Liver (tissue), 9 donors: ENCODE measurements around the gene RHNO1. TPM values are rescaled to one million over a fixed set of nuclear protein-coding genes. Genes with fewer than 3 reads are reported as not detected.

ENCODE experiments used
- DNase-seq: peaks from one replicate; pipeline ENCODE4 v3.0.0-alpha.2; 2017; ENCODE audit warnings: low spot score
- H3K27ac ChIP-seq, 2 donors: one replicate each; pipeline ENCODE4 v1.7.0; 2013; ENCODE audit warnings: inconsistent platforms in 2 of 2, low read length in 2 of 2, control low read depth in 1 of 2, low read depth in 1 of 2, mild to moderate bottlenecking in 1 of 2
- H3K27me3 ChIP-seq, 4 donors: one replicate each; pipeline versions ENCODE4 v1.6.1 to v1.7.0; 2013; ENCODE audit warnings: low read length in 3 of 4, inconsistent platforms in 1 of 4, mild to moderate bottlenecking in 1 of 4, moderate library complexity in 1 of 4; ENCODE audit not compliant: control insufficient read depth in 4 of 4, insufficient read depth in 4 of 4
- H3K36me3 ChIP-seq, 4 donors: one replicate each; pipeline versions ENCODE4 v1.6.1 to v1.7.0; 2013; ENCODE audit warnings: low read length in 3 of 4, mild to moderate bottlenecking in 3 of 4, low read depth in 1 of 4, moderate library complexity in 1 of 4; ENCODE audit not compliant: control insufficient read depth in 4 of 4, insufficient read depth in 3 of 4
- H3K4me1 ChIP-seq, 4 donors: one replicate each; pipeline versions ENCODE4 v1.6.1 to v1.7.0; 2013; ENCODE audit warnings: low read length in 3 of 4, mild to moderate bottlenecking in 3 of 4, moderate library complexity in 1 of 4; ENCODE audit not compliant: control insufficient read depth in 4 of 4, insufficient read depth in 4 of 4
- H3K4me3 ChIP-seq, 3 donors: one replicate each; pipeline versions ENCODE4 v1.6.1 to v1.7.0; 2013; ENCODE audit warnings: low read length in 3 of 3, control low read depth in 1 of 3, low read depth in 1 of 3, mild to moderate bottlenecking in 1 of 3
- H3K9ac ChIP-seq, 2 donors: one replicate each; pipeline ENCODE4 v1.7.0; 2013; ENCODE audit warnings: low read length in 2 of 2, mild to moderate bottlenecking in 2 of 2, moderate library complexity in 2 of 2, control low read depth in 1 of 2, low read depth in 1 of 2
- H3K9me3 ChIP-seq, 4 donors: one replicate each; pipeline versions ENCODE4 v1.6.1 to v1.7.0; 2013; ENCODE audit warnings: low read length in 3 of 4; ENCODE audit not compliant: control insufficient read depth in 4 of 4
- EGR1 ChIP-seq, 2 donors: IDR thresholded peaks; 2 replicates each; pipeline ENCODE4 v1.6.1; 2016 to 2018; ENCODE audit warnings: antibody characterized with exemption in 2 of 2, low read depth in 2 of 2
- FOXA1 ChIP-seq: IDR thresholded peaks from 2 replicates; pipeline ENCODE4 v1.6.1; 2016; ENCODE audit warnings: antibody characterized with exemption
- FOXA2 ChIP-seq: IDR thresholded peaks from 2 replicates; pipeline ENCODE4 v1.6.1; 2016; ENCODE audit warnings: antibody characterized with exemption
- GABPA ChIP-seq, 2 donors: IDR thresholded peaks in 1 of 2; conservative IDR thresholded peaks in 1 of 2; 2 replicates each; pipeline ENCODE4 v1.6.1; 2016; ENCODE audit warnings: antibody characterized with exemption in 2 of 2, mild to moderate bottlenecking in 1 of 2, moderate library complexity in 1 of 2
- HNF4A ChIP-seq, 2 donors: conservative IDR thresholded peaks; 2 replicates each; pipeline ENCODE4 v1.6.1; 2016; ENCODE audit warnings: antibody characterized with exemption in 2 of 2, mild to moderate bottlenecking in 2 of 2
- HNF4G ChIP-seq: IDR thresholded peaks from 2 replicates; pipeline ENCODE4 v1.6.1; 2016; ENCODE audit warnings: antibody characterized with exemption
- JUND ChIP-seq, 2 donors: IDR thresholded peaks; 2 replicates each; pipeline ENCODE4 v1.6.1; 2016; ENCODE audit warnings: antibody characterized with exemption in 2 of 2
- NR2F2 ChIP-seq: IDR thresholded peaks from 2 replicates; pipeline ENCODE4 v1.6.1; 2016; ENCODE audit warnings: antibody characterized with exemption
- RAD21 ChIP-seq, 2 donors: IDR thresholded peaks; 2 replicates each; pipeline ENCODE4 v1.6.1; 2016; ENCODE audit warnings: antibody characterized with exemption in 2 of 2, mild to moderate bottlenecking in 2 of 2
- RXRA ChIP-seq, 2 donors: IDR thresholded peaks; 2 replicates each; pipeline ENCODE4 v1.6.1; 2017 to 2018; ENCODE audit warnings: antibody characterized with exemption in 2 of 2, mild to moderate bottlenecking in 1 of 2
- SP1 ChIP-seq: IDR thresholded peaks from 2 replicates; pipeline ENCODE4 v1.6.1; 2018; ENCODE audit warnings: antibody characterized with exemption, mild to moderate bottlenecking
- TAF1 ChIP-seq: conservative IDR thresholded peaks from 2 replicates; pipeline ENCODE4 v1.6.1; 2016; ENCODE audit warnings: antibody characterized with exemption, mild to moderate bottlenecking
- YY1 ChIP-seq: IDR thresholded peaks from 2 replicates; pipeline ENCODE4 v1.6.1; 2016; ENCODE audit warnings: antibody characterized with exemption, mild to moderate bottlenecking
- WGBS: extraction: QIAGEN DNeasy Blood & Tissue Kit; methylation state at CpG from one replicate; pipeline ENCODE4 v1.1.7; 2013; 5-methylcytosine and 5-hydroxymethylcytosine counted together
- polyA plus RNA-seq, 2 donors: library from polyadenylated mRNA; stranded (reverse) in 1 of 2; unstranded in 1 of 2; fragments of 200-250 nt in 1 of 2; fragments of >200 nt in 1 of 2; fragmentation: Nextera tagmentation in 1 of 2; extraction: Ambion mirVana in 1 of 2; gene quantifications; one replicate each; pipeline versions ENCODE4 v1.2.1 to v1.2.3, GENCODE V29; 2013 to 2015
- total RNA-seq, 2 donors: library from RNA; depleted of rRNA; stranded (reverse); fragments of >200 nt; gene quantifications; one replicate each; pipeline ENCODE4 v1.2.3, GENCODE V29; 2014
- TF ChIP-seq, protein P1 (sequence below): IDR thresholded peaks from 2 replicates; pipeline ENCODE4 v1.6.1; 2016; ENCODE audit warnings: antibody characterized with exemption
- TF ChIP-seq, protein P2 (sequence below): IDR thresholded peaks from 2 replicates; pipeline ENCODE4 v1.6.1; 2016; ENCODE audit warnings: antibody characterized with exemption
- TF ChIP-seq, protein P3 (sequence below): IDR thresholded peaks from 2 replicates; pipeline ENCODE4 v1.6.1; 2016; ENCODE audit warnings: antibody characterized with exemption, mild to moderate bottlenecking
- TF ChIP-seq, protein P4 (sequence below): IDR thresholded peaks from 2 replicates; pipeline ENCODE4 v1.6.1; 2016; ENCODE audit warnings: antibody characterized with exemption
- TF ChIP-seq, protein P5 (sequence below): fragments of 150-350 bp; IDR thresholded peaks from 2 replicates; pipeline ENCODE4 v1.5.1; 2017; ENCODE audit warnings: improper control_type of control experiment, low read depth, low read length; ENCODE audit not compliant: missing input control
- donor health status: healthy.
- donor health status: healthy.
- donor health status: healthy.
- donor health status: healthy.
- donor health status: healthy.

The RHNO1 gene
- total and polyA plus RNA-seq, 4 donors: 1.4 to 14.5 (median 2.8) TPM

DNA sequence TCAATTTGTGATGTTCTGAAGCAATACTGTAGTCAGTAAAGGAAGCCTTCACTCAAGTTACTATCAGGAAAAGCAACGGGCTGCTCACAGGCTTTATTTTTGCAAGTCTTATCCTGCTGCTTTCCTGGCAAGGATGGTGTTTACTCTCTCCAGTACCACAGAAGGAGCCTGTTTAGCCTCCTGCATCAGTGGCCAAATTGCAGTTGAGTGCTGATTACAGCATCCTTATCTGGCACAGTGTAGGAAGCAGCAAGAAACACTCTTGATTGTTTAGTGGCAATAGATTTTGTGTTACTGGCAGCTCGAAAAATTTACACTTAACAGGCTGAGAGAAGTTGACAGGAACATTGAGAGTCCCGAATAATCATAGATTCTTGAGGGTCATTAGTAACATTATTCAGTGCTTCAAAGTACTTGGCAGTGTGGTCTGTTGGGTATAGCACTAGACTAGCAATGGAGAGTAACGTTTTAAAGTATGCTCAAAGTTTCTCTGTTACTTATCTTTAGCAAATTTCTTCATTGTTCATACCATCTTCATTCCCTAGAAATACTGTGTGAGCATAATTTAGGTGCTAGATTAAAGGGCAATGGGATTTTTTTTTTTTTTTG lies 25.4 kb downstream of the RHNO1 start:
- DNase-seq: no peak

DNA sequence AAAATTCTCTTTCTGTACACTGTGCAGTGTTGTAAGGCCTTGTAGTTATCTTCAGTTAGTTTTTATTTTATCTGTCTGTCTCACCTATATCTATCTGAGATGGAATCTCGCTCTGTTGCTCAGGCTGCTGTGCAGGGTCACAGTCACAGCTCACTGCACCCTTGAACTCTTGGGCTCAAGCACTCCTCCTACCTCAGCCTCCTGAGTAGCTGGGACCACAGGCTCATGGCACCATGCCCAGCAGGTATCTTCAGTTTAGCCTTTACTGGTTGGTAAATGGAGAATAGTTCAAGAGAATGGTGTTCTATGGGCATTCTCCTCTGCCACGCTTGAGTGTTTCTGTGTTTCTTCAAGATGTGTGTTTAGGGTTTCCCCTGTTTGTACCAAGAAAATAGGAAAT lies 27.2 kb downstream of the RHNO1 start:
- 96% methylated on average over 2 of the region's 2 CpGs for WGBS
- Histone ChIP-seq H3K9me3 (no peaks in the 10 kb centered on the region), H3K4me1 (peaks cover 0 to 2% (median 0%) of the 10 kb centered on the region in 4 donors), H3K36me3 (no peaks in the 10 kb centered on the region), H3K9ac (no peak overlapping the region), H3K27ac (no peak overlapping the region), H3K27me3 (no peaks in the 10 kb centered on the region), H3K4me3 (no peak overlapping the region)
- DNase-seq: no peak
- TF ChIP-seq YY1: no peak
- TF ChIP-seq, protein P1, sequence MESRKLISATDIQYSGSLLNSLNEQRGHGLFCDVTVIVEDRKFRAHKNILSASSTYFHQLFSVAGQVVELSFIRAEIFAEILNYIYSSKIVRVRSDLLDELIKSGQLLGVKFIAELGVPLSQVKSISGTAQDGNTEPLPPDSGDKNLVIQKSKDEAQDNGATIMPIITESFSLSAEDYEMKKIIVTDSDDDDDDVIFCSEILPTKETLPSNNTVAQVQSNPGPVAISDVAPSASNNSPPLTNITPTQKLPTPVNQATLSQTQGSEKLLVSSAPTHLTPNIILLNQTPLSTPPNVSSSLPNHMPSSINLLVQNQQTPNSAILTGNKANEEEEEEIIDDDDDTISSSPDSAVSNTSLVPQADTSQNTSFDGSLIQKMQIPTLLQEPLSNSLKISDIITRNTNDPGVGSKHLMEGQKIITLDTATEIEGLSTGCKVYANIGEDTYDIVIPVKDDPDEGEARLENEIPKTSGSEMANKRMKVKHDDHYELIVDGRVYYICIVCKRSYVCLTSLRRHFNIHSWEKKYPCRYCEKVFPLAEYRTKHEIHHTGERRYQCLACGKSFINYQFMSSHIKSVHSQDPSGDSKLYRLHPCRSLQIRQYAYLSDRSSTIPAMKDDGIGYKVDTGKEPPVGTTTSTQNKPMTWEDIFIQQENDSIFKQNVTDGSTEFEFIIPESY: no peak
- TF ChIP-seq, protein P2, sequence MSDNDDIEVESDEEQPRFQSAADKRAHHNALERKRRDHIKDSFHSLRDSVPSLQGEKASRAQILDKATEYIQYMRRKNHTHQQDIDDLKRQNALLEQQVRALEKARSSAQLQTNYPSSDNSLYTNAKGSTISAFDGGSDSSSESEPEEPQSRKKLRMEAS: no peak
- TF ChIP-seq, protein P3, sequence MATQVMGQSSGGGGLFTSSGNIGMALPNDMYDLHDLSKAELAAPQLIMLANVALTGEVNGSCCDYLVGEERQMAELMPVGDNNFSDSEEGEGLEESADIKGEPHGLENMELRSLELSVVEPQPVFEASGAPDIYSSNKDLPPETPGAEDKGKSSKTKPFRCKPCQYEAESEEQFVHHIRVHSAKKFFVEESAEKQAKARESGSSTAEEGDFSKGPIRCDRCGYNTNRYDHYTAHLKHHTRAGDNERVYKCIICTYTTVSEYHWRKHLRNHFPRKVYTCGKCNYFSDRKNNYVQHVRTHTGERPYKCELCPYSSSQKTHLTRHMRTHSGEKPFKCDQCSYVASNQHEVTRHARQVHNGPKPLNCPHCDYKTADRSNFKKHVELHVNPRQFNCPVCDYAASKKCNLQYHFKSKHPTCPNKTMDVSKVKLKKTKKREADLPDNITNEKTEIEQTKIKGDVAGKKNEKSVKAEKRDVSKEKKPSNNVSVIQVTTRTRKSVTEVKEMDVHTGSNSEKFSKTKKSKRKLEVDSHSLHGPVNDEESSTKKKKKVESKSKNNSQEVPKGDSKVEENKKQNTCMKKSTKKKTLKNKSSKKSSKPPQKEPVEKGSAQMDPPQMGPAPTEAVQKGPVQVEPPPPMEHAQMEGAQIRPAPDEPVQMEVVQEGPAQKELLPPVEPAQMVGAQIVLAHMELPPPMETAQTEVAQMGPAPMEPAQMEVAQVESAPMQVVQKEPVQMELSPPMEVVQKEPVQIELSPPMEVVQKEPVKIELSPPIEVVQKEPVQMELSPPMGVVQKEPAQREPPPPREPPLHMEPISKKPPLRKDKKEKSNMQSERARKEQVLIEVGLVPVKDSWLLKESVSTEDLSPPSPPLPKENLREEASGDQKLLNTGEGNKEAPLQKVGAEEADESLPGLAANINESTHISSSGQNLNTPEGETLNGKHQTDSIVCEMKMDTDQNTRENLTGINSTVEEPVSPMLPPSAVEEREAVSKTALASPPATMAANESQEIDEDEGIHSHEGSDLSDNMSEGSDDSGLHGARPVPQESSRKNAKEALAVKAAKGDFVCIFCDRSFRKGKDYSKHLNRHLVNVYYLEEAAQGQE: no peak
- TF ChIP-seq GABPA (IDR thresholded peaks at IDR 0.05 in 1 of 2, conservative IDR thresholded peaks at IDR 0.05 in 1 of 2): no peak
- no peak for TF ChIP-seq JUND (IDR thresholded peaks at IDR 0.05)
- no peak for TF ChIP-seq FOXA2
- TF ChIP-seq NR2F2: no peak
- TF ChIP-seq, protein P4, sequence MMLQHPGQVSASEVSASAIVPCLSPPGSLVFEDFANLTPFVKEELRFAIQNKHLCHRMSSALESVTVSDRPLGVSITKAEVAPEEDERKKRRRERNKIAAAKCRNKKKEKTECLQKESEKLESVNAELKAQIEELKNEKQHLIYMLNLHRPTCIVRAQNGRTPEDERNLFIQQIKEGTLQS: no peak
- no peak for TF ChIP-seq FOXA1
- TF ChIP-seq, protein P5, sequence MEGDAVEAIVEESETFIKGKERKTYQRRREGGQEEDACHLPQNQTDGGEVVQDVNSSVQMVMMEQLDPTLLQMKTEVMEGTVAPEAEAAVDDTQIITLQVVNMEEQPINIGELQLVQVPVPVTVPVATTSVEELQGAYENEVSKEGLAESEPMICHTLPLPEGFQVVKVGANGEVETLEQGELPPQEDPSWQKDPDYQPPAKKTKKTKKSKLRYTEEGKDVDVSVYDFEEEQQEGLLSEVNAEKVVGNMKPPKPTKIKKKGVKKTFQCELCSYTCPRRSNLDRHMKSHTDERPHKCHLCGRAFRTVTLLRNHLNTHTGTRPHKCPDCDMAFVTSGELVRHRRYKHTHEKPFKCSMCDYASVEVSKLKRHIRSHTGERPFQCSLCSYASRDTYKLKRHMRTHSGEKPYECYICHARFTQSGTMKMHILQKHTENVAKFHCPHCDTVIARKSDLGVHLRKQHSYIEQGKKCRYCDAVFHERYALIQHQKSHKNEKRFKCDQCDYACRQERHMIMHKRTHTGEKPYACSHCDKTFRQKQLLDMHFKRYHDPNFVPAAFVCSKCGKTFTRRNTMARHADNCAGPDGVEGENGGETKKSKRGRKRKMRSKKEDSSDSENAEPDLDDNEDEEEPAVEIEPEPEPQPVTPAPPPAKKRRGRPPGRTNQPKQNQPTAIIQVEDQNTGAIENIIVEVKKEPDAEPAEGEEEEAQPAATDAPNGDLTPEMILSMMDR: no peak
- TF ChIP-seq SP1: no peak
- no peak for TF ChIP-seq RXRA (IDR thresholded peaks at IDR 0.05)
- no peak for TF ChIP-seq HNF4G
- TF ChIP-seq EGR1 (IDR thresholded peaks at IDR 0.05; ENCODE audit: low read depth in 2 of 2): no peak

More for the DNA sequence above, 25.4 kb downstream of the RHNO1 start:
- 55% methylated on average over 4 of the region's 4 CpGs for WGBS
- H3K4me1 ChIP-seq: peaks cover 0 to 2% (median 0%) of the 10 kb centered on the region in 4 donors
- TF ChIP-seq TAF1 (no peak), NR2F2 (peak; percentile 48), RXRA (IDR thresholded peaks at IDR 0.05) (no peak), RAD21 (IDR thresholded peaks at IDR 0.05) (no peak), HNF4A (conservative IDR thresholded peaks at IDR 0.05) (no peak)
- TF ChIP-seq, protein P2: no peak
- TF ChIP-seq, protein P5: no peak
- H3K4me3 ChIP-seq: no peak overlapping the region
- H3K36me3 ChIP-seq: no peaks in the 10 kb centered on the region
- no peaks in the 10 kb centered on the region for H3K9me3 ChIP-seq
- no peaks in the 10 kb centered on the region for H3K27me3 ChIP-seq
- H3K9ac ChIP-seq: no peak overlapping the region
- no peak overlapping the region for H3K27ac ChIP-seq
